ENCODE measurements around the gene ZBTB7C. TPM values are rescaled to one million over a fixed set of nuclear protein-coding genes. Genes with fewer than 3 reads are reported as not detected.

Gene ZBTB7C
- total RNA-seq, 1 donor from 2014 or later, result 0.57 TPM

DNA sequence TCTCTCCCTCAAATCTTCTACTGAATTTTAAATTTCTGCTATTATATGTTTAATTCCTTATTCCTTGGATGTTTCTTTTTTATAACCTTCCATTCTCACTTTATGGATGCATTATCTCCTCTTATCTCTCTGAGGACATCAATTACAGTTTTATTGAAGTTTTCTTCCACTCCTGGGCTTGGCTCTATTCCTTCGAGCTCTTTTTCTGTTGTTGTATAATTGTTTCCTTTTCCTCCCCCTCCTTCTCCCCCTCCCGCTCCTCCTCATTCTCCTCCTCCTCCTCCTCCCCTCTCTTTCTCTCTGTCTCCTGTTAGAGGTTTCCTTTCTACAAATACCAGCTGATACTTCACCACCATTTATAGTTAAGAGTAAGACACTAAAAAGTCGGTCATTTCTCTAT, 209.8 kb downstream of the ZBTB7C start:
- H3K4me3 Mint-ChIP-seq (ENCODE audit: low read depth), result no peak overlapping the region
- TF ChIP-seq, protein P1, sequence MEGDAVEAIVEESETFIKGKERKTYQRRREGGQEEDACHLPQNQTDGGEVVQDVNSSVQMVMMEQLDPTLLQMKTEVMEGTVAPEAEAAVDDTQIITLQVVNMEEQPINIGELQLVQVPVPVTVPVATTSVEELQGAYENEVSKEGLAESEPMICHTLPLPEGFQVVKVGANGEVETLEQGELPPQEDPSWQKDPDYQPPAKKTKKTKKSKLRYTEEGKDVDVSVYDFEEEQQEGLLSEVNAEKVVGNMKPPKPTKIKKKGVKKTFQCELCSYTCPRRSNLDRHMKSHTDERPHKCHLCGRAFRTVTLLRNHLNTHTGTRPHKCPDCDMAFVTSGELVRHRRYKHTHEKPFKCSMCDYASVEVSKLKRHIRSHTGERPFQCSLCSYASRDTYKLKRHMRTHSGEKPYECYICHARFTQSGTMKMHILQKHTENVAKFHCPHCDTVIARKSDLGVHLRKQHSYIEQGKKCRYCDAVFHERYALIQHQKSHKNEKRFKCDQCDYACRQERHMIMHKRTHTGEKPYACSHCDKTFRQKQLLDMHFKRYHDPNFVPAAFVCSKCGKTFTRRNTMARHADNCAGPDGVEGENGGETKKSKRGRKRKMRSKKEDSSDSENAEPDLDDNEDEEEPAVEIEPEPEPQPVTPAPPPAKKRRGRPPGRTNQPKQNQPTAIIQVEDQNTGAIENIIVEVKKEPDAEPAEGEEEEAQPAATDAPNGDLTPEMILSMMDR (IDR thresholded peaks at IDR 0.05; ENCODE audit: unreplicated experiment), result no peak
- no peak overlapping the region for H3K27ac Mint-ChIP-seq
- H3K9me3 Mint-ChIP-seq (ENCODE audit: low read depth), result no peaks in the 10 kb centered on the region
- no peaks in the 10 kb centered on the region for H3K36me3 Mint-ChIP-seq (ENCODE audit: insufficient read depth)
- H3K4me1 Mint-ChIP-seq (ENCODE audit: low read depth), result no peaks in the 10 kb centered on the region
- H3K27me3 Mint-ChIP-seq, result peaks cover 26% of the 10 kb centered on the region
- no peak for DNase-seq (ENCODE audit: low spot score, unreplicated experiment)

DNA sequence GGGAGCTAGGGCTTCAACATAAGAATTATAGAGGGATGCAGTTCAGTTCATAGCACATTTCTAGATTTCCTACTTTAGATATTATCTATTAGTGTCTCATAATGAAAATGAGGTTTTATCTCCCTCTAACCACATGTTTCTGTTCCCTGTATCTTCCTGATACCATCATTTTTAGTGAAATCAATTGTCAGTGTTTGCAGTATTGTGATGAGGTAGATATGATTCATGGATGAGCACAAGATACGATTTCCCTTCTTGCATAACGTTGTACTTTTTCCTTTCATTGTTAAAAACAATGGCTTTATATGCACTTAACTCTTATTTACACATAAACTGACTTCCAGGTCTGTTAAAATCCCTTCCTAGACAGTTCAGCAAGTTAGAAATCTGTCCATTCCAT, 211.4 kb downstream of the ZBTB7C start:
- Mint-ChIP-seq H3K4me3 (ENCODE audit: low read depth) (no peak overlapping the region), H3K27ac (no peak overlapping the region)

DNA sequence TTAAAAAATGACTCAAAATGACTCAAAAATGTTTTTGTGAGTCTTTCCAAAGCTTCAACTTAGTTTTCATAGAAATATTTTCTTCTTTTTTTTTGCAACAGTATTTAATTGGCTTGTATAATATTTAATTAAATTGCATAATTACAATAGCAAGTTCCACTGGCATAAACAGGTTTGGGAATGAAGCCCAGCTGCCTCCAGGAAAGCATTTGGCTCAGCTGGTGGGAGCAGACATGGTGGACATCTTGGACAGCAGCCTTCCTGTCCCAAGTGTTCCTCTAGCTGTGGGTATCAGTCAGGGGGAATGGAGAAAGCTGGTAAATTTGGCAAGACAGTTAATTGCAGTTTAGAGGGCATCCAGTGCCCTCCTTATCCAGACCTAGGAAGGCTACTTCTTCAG, 213.4 kb downstream of the ZBTB7C start:
- Mint-ChIP-seq H3K4me3 (ENCODE audit: low read depth) (no peak overlapping the region), H3K9me3 (ENCODE audit: low read depth) (no peaks in the 10 kb centered on the region), H3K4me1 (ENCODE audit: low read depth) (no peaks in the 10 kb centered on the region), H3K36me3 (ENCODE audit: insufficient read depth) (no peaks in the 10 kb centered on the region), H3K27ac (no peak overlapping the region), H3K27me3 (peaks cover 26% of the 10 kb centered on the region)
- no peak for DNase-seq (ENCODE audit: low spot score, unreplicated experiment)
- TF ChIP-seq, protein P1 (IDR thresholded peaks at IDR 0.05; ENCODE audit: unreplicated experiment), result no peak

More for the DNA sequence above, 211.4 kb downstream of the ZBTB7C start:
- TF ChIP-seq, protein P1 (IDR thresholded peaks at IDR 0.05; ENCODE audit: unreplicated experiment), result no peak
- Mint-ChIP-seq H3K9me3 (ENCODE audit: low read depth) (no peaks in the 10 kb centered on the region), H3K4me1 (ENCODE audit: low read depth) (no peaks in the 10 kb centered on the region), H3K36me3 (ENCODE audit: insufficient read depth) (no peaks in the 10 kb centered on the region), H3K27me3 (peaks cover 26% of the 10 kb centered on the region)
- no peak for DNase-seq (ENCODE audit: low spot score, unreplicated experiment)

DNA sequence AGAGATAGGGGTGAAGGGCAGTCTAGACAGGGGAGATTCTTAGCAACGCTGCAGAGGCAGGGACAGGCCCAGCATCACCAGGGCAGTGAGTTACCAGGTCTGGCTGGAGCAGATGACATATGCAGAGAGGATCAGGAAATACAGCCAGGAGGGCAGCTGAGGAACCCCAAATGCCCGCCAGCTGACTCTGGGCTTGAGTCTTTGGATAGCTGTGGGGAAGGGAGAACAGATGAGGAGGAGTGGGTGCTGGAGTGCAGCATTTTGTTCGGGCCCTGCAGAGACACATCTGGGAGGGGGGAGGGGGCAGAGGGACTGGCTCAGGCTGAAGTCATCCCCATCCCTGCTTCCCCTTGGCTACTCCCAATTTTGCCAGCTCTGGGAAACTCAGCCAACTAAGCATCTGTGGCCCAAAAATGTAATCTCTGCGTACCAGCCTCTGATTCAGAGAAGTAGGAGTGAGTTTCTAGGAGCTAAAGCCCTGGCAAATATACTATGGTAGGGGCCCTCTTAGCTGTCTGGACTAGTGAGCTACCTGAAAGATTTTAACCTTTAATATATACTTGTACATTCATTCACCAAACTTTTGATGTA, 214.5 kb downstream of the ZBTB7C start:
- Mint-ChIP-seq H3K4me1 (ENCODE audit: low read depth) (no peaks in the 10 kb centered on the region), H3K36me3 (ENCODE audit: insufficient read depth) (no peaks in the 10 kb centered on the region), H3K4me3 (ENCODE audit: low read depth) (no peak overlapping the region), H3K27me3 (peaks cover 25% of the 10 kb centered on the region), H3K27ac (no peak overlapping the region), H3K9me3 (ENCODE audit: low read depth) (no peaks in the 10 kb centered on the region)
- no peak for DNase-seq (ENCODE audit: low spot score, unreplicated experiment)
- TF ChIP-seq, protein P1 (IDR thresholded peaks at IDR 0.05; ENCODE audit: unreplicated experiment), result no peak

DNA sequence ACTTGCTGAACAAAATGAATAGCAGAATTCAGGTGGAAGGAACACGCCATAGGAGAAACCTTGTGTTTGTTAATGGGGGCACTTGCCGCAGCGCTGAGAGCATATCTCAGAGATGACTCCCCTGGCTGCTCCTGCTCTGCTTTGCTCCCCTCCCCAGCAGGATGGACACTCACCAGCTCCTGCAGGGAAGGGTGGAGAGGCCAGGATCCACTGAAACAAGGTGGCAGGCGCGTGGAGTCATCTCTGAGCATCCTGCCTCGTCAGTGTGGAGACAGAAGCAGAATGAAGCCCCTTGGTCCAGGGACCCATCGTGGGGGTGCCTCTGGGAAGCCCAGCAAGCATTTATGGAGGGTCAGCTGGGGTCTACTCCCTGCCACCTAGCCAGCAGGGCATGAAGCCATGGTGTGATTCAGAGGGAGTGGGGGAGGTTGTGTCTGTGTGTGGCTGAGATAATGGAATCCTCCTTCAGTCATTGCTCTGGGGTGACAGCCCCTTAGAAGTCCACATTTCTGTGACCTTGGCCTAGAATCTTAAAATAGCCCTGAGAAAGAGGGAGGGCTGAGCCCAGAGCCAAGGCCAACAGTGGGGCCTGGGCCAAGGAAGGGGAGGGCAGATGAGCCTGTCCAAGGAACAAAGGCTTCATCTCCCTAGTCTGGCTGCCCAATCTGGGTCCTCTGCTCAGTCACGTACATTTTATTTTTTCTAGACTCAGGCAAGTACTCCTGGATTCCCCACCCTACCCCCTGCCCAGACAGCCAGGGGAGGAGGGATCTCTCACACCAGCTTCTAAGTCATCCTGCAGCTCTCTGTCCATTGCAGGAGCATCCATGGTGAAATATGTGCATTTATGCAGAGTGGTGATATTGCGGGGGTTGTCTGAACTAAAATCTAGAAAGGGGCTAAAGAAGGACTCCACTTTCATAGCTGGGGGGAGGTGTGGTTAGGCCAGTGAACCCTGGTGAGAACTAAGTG, 215.4 kb downstream of the ZBTB7C start:
- no peaks in the 10 kb centered on the region for H3K9me3 Mint-ChIP-seq (ENCODE audit: low read depth)
- TF ChIP-seq, protein P1 (IDR thresholded peaks at IDR 0.05; ENCODE audit: unreplicated experiment), result no peak
- H3K36me3 Mint-ChIP-seq (ENCODE audit: insufficient read depth), result no peaks in the 10 kb centered on the region
- H3K4me1 Mint-ChIP-seq (ENCODE audit: low read depth), result no peaks in the 10 kb centered on the region
- no peak overlapping the region for H3K4me3 Mint-ChIP-seq (ENCODE audit: low read depth)
- DNase-seq (ENCODE audit: low spot score, unreplicated experiment), result no peak
- H3K27me3 Mint-ChIP-seq, result peaks cover 18% of the 10 kb centered on the region
- no peak overlapping the region for H3K27ac Mint-ChIP-seq

Measured in progenitor cell of endocrine pancreas (in vitro differentiated cells).